OCI-LY3 (cell line): ENCODE results near the gene L2HGDH.

Experiments
- EZH2phosphoT487 ChIP-seq: fragments of 200-600 bp; shearing (Covaris generic); IDR thresholded peaks from 2 replicates; pipeline ENCODE4 v1.6.1; 2018; ENCODE audit warnings: antibody characterized with exemption, mixed run types, low read depth
- TF ChIP-seq, protein P1 (sequence below): fragments of 200-600, 300-600 bp; sonication (generic); IDR thresholded peaks from 2 replicates; pipeline ENCODE4 v1.5.1; 2014; ENCODE audit warnings: antibody characterized with exemption, low read length, low read depth

DNA sequence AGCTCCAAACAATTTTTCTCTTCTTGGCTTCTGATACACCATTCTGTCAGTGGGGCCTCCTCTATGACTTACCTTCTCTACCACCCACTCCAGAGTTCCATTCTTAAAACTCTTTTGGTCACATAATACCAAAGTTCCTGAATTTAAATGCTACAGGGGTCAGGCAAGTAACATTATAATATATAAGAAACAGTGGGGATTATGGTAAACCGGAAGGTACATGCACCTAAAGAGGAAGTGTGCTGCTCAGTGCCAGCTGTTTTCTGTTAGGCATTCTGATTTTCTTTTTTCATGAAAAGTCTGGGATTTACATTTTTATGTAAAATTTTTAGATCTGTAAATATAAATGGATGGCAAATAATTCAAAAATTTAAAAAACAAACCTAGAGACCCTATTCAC lies 120.5 kb downstream of the L2HGDH start:
- TF ChIP-seq, protein P1, sequence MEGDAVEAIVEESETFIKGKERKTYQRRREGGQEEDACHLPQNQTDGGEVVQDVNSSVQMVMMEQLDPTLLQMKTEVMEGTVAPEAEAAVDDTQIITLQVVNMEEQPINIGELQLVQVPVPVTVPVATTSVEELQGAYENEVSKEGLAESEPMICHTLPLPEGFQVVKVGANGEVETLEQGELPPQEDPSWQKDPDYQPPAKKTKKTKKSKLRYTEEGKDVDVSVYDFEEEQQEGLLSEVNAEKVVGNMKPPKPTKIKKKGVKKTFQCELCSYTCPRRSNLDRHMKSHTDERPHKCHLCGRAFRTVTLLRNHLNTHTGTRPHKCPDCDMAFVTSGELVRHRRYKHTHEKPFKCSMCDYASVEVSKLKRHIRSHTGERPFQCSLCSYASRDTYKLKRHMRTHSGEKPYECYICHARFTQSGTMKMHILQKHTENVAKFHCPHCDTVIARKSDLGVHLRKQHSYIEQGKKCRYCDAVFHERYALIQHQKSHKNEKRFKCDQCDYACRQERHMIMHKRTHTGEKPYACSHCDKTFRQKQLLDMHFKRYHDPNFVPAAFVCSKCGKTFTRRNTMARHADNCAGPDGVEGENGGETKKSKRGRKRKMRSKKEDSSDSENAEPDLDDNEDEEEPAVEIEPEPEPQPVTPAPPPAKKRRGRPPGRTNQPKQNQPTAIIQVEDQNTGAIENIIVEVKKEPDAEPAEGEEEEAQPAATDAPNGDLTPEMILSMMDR, result no peak
- no peak for TF ChIP-seq EZH2phosphoT487
